Cardiac fibroblast (primary cell): ENCODE measurements around the gene CD200R1L.
A peak's percentile ranks its signal among the peaks of the same experiment; 100 is the strongest.

ENCODE experiments used
- DNase-seq, 2 donors: peaks; one replicate each; pipeline versions ENCODE4 v3.0.0 to v3.0.0-alpha.2; 2010; ENCODE audit warnings: low read depth in 2 of 2
- H3K4me3 ChIP-seq, 2 donors: replicated peaks in 1 of 2; 1 replicate in 1 of 2; 2 replicates in 1 of 2; pipeline ENCODE4 v1.5.1; 2011; ENCODE audit warnings: low read depth in 2 of 2, low read length in 2 of 2, mild to moderate bottlenecking in 2 of 2, moderate library complexity in 1 of 2
- TF ChIP-seq, protein P1 (sequence below): IDR thresholded peaks from one replicate; pipeline ENCODE4 v1.5.1; 2011; ENCODE audit warnings: low read depth, mild to moderate bottlenecking, low read length, inconsistent platforms

CD200R1L gene

DNA sequence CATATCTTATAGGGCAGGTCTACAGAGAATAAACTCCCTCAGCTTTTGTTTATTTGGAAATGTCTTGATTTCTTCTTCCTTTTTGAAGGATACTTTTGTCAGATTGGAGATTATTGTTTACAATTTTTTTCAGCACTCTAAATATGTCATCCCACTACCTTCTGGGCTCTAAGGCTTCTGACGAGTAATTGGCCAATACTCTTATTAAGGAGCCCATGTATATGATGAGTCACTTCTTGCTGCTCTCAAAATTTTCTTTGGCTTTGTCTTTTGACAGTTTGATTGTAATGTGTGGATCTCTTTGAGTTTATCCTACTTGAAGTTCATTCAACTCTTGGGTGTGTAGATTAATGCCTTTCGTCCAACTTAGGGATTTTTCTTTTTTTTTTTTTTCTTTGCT is 28.9 kb upstream of the CD200R1L start:
- no peak overlapping the region for H3K4me3 ChIP-seq
- no peak for DNase-seq
- TF ChIP-seq, protein P1, sequence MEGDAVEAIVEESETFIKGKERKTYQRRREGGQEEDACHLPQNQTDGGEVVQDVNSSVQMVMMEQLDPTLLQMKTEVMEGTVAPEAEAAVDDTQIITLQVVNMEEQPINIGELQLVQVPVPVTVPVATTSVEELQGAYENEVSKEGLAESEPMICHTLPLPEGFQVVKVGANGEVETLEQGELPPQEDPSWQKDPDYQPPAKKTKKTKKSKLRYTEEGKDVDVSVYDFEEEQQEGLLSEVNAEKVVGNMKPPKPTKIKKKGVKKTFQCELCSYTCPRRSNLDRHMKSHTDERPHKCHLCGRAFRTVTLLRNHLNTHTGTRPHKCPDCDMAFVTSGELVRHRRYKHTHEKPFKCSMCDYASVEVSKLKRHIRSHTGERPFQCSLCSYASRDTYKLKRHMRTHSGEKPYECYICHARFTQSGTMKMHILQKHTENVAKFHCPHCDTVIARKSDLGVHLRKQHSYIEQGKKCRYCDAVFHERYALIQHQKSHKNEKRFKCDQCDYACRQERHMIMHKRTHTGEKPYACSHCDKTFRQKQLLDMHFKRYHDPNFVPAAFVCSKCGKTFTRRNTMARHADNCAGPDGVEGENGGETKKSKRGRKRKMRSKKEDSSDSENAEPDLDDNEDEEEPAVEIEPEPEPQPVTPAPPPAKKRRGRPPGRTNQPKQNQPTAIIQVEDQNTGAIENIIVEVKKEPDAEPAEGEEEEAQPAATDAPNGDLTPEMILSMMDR, result no peak

DNA sequence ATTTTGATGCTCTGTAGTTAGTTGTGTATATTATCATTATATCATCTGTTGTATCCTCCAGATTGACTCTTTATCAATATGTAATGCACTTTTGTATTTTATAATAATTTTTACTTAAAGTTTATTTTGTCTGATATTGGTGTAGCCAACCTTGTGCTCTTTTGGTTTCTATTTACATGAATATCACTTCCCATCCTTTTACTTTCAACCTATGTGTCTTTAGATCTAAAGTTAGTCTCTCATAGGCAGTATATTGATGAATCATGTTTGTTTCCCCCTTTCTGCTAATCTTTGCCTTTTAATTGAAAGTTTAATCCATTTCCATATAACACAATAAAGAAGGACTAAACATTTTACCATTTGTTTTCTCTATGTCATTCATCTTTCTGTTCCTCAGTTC is 28.1 kb upstream of the CD200R1L start:
- no peak overlapping the region for H3K4me3 ChIP-seq
- TF ChIP-seq, protein P1, result no peak
- DNase-seq, result no peak

DNA sequence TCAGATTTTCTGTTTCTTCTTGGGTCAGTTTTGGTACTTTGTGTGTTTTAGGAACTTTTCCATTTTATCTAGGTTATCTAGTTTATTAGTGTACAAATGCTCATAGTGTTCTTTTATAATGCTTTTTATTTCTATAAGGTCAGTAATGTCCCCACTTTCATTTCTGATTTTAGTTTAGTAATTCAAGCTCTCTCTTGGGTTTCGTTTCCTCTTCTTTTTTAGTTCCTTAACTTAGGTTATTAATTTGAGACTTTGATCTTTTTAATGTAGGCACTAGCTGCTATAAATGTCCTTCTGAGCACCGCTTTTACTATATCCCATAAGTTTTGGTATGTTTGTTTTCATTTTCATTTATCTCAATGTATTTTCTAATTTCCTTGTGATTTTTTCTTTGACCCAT is 27.0 kb upstream of the CD200R1L start:
- TF ChIP-seq, protein P1, result no peak
- H3K4me3 ChIP-seq, result no peak overlapping the region
- no peak for DNase-seq

DNA sequence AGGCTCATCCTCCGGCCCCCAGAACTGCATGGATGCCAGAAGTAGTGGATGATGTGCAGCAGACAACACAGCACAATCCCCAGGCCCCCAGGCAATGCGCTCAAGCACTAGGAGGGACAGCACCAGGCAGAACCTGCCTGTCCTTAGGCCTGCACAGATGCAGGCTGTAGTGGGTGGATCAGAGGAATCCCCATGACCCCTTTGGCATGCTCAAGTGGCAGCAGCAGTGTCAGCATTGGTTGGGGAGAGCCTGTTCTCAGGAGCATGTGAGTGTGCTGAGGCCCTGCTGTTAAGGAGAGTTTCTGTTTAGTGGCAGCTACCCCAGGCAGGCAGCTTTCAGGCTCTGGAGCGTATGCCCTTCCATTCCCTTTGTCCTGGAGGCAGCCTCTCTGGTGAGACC is 25.1 kb upstream of the CD200R1L start:
- H3K4me3 ChIP-seq, result no peak overlapping the region
- no peak for DNase-seq
- TF ChIP-seq, protein P1, result no peak

DNA sequence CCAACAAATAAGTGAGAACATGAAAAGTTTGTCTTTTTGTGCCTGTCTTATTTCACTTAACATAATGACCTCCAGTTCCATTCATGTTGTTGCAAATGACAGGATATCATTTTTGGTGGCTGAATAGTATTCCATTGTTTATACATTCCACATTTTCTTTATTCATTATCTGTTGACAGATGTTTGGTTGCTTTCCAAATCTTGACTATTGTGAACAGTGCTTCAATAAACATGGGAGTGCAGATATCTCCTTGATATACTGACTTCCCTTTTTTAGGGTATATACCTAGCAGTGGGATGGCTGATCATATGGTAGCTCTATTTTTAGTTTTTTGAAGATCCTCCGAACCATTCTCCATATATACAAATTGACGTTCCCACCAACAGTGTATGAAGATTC is 19.1 kb upstream of the CD200R1L start:
- no peak overlapping the region for H3K4me3 ChIP-seq
- TF ChIP-seq, protein P1, result no peak

DNA sequence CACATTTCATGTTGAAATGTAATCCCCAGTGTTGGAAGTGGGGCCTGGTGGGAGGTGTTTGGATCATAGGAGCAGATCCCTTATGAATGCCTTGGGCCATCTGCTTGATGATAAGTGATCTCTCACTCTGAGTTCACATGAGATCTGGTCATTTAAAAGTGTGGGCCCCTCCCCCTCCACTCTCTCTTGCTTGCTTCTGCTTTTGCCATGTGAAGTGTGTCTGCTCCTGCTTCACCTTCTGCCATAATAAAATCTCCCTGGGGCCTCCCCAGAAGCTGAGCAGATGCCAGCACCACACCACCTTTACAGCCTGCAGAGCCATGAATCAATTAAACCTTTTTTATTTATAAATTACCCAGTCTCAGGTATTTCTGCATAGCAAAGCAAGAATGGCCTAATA is 14.2 kb upstream of the CD200R1L start:
- TF ChIP-seq, protein P1, result no peak
- no peak for DNase-seq
- H3K4me3 ChIP-seq, result no peak overlapping the region

More for the DNA sequence above, 19.1 kb upstream of the CD200R1L start:
- DNase-seq, result no peak

DNA sequence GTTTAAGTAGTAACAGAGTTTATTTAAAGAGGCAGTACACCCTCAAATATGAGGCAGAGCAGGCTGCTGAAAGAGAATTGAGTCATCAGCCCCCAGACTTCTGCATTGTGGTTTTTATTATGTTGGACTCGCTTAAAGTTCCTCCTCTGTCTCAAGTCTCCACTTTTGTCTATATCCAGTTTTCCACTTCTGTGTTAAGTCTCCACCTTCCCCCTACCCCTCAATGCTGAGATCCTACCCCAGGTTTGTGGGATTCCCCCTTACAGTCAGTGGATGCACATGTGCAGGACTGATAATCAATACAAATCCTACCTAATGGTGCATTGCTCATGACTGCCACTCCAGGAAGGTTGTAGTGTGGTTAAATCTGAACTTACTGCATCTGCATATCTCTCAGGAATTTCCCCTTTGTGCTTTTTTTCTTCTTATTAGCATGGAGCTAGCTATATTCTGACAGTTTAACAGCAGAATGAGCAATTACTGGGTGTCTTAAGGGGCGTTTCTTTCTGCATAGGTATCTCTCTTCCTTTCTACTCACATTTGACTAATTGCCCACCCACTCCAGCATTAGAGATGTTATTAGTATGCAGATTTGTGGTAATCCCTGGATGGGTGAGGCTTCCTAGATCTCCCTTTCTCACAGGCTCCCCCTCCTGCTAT is 11.9 kb upstream of the CD200R1L start:
- TF ChIP-seq, protein P1, result no peak
- H3K4me3 ChIP-seq, result no peak overlapping the region
- DNase-seq, result peak in 1 of 2 donors; percentile 4
